ENCODE data around the gene MAX. TPM values are rescaled to one million over a fixed set of nuclear protein-coding genes. Genes with fewer than 3 reads are reported as not detected.

MAX gene
- total RNA-seq, 1 donor from 2014 or later: 69.3 TPM

DNA sequence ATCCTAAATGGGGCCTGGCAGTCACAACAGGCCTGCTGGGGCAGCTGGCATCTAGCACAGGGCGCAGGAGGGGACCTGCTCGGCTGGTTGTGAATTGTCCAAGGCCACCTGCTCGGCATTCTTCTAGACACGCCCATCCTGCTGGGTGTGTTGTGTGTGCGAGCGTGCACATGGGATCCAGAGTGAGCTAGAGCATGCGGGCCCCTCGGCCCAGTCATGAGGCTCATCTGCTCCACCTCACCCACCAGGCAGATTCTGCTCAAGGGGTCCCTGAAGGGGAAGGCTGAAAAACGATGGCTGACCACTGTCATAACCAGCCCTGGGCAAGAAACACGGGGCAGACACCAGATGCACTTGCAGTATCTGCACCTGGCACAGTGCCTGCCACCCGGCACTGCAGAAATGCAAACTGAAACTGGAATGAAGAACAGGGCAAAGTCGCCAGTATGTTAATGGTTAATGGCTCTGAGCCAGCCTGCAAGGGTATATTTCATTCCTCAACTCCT, 31.8 kb downstream of the MAX start:
- H3K36me3 Mint-ChIP-seq (ENCODE audit: low read depth): peaks cover 9% of the 10 kb centered on the region
- no peak overlapping the region for H3K27ac Mint-ChIP-seq (ENCODE audit: unreplicated experiment)
- H3K9me3 Mint-ChIP-seq: no peaks in the 10 kb centered on the region
- TF ChIP-seq, protein P1, sequence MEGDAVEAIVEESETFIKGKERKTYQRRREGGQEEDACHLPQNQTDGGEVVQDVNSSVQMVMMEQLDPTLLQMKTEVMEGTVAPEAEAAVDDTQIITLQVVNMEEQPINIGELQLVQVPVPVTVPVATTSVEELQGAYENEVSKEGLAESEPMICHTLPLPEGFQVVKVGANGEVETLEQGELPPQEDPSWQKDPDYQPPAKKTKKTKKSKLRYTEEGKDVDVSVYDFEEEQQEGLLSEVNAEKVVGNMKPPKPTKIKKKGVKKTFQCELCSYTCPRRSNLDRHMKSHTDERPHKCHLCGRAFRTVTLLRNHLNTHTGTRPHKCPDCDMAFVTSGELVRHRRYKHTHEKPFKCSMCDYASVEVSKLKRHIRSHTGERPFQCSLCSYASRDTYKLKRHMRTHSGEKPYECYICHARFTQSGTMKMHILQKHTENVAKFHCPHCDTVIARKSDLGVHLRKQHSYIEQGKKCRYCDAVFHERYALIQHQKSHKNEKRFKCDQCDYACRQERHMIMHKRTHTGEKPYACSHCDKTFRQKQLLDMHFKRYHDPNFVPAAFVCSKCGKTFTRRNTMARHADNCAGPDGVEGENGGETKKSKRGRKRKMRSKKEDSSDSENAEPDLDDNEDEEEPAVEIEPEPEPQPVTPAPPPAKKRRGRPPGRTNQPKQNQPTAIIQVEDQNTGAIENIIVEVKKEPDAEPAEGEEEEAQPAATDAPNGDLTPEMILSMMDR (conservative IDR thresholded peaks at IDR 0.05): no peak
- DNase-seq (ENCODE audit: low read depth, low spot score): no peak
- no peak overlapping the region for H3K4me3 Mint-ChIP-seq
- no peaks in the 10 kb centered on the region for H3K4me1 Mint-ChIP-seq
- H3K27me3 Mint-ChIP-seq (ENCODE audit: low read depth): no peaks in the 10 kb centered on the region

DNA sequence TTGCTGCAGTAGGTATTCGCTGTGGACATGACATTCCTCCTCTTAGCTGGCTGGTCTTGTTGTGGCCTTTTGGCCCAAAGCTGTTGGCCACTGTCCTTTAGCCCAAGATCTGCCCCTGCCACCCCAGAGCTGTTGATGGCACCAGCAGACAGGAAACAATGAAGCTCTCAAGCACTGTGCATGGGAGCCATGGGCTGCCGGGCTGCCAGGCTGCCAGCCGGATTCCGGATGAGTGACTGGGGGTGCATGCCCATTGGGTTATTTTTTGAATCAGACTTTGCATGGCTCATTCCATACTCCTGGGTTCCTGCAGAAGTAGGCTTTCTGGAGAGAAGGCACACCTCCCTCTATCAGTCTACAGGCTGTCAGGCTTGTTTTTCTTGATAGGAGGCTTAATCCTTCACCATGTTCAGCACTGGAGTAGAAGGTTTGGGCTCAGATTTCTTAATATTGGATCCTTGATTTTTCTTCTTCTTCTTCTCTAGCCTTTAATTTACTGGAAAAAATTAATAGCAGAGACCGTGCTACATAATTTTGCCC, 32.4 kb downstream of the MAX start:
- Mint-ChIP-seq H3K9me3 (no peaks in the 10 kb centered on the region), H3K4me3 (no peak overlapping the region), H3K27ac (ENCODE audit: unreplicated experiment) (no peak overlapping the region), H3K4me1 (no peaks in the 10 kb centered on the region), H3K36me3 (ENCODE audit: low read depth) (peaks cover 11% of the 10 kb centered on the region), H3K27me3 (ENCODE audit: low read depth) (no peaks in the 10 kb centered on the region)
- DNase-seq (ENCODE audit: low read depth, low spot score): no peak
- TF ChIP-seq, protein P1 (conservative IDR thresholded peaks at IDR 0.05): no peak

DNA sequence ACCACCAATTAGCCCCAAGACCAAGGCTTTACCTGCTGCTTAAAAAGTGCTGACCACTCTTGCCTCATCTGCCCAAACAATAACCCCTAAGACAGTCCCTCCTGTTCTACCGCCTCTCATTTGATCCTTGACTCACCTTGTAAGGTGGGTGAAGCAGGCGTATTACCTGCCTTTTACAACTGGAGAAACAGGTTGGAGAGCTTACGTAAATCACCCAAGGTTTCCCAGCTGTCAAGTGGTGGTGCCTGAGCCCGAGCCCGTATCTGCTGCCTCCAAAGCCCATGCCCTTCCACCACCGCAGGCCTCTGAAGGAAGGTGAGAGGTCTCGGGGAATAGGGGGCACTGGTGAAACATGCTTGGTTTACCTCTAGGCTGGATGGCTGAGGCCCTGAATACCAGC, 36.6 kb downstream of the MAX start:
- Mint-ChIP-seq H3K9me3 (no peaks in the 10 kb centered on the region), H3K27ac (ENCODE audit: unreplicated experiment) (no peak overlapping the region), H3K36me3 (ENCODE audit: low read depth) (peaks cover 23% of the 10 kb centered on the region), H3K4me3 (no peak overlapping the region), H3K4me1 (no peaks in the 10 kb centered on the region), H3K27me3 (ENCODE audit: low read depth) (no peaks in the 10 kb centered on the region)
- DNase-seq (ENCODE audit: low read depth, low spot score): no peak
- TF ChIP-seq, protein P1 (conservative IDR thresholded peaks at IDR 0.05): no peak

DNA sequence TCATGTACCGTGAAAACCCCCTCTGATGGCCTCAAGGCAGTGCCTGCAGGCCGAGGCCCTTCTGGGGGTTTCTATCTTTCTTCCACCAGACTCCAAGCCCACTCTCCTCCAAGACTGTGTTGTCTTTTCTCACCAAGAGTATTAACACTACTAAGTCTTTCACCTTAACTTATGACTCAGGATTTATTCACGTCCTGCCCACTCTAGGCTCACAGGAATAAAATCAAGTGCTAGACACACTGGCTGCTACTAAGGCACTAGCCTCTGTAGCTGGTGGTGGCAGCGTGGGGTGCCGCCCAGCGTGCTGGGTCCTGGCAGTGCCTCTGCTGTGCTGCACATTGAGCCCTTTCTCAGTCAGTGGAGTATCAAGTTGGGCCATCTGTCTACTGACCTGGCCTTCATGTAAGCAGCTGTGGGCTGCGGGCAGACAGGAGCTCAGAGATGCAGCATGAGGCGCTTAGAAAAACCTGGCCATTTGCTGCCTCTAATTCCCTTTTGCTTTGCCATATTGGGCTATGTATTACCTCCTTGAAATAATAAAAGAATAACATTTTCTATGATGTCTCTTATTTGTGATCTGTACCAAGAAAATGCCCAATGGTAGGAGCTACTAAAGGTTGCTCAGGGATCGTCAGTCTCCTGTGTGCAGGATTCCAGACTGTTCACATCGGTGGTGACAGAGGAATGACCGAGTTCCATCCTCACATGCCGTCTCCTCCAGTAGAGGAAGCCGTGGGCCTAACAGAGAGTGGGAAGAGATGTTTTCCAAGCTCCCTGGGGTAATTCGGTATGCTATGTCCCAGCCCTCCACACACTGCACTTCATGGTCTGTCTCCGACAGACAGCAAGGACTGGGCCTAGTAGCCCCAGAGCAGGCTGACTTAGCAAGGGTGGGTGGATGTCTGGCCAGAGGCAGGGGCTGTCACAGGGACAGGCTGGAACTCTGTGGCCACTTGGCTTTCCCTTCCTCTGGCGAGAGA, 39.9 kb downstream of the MAX start:
- no peaks in the 10 kb centered on the region for H3K9me3 Mint-ChIP-seq
- TF ChIP-seq, protein P1 (conservative IDR thresholded peaks at IDR 0.05): no peak
- H3K36me3 Mint-ChIP-seq (ENCODE audit: low read depth): peaks cover 22% of the 10 kb centered on the region
- H3K27ac Mint-ChIP-seq (ENCODE audit: unreplicated experiment): no peak overlapping the region
- H3K27me3 Mint-ChIP-seq (ENCODE audit: low read depth): no peaks in the 10 kb centered on the region
- H3K4me3 Mint-ChIP-seq: no peak overlapping the region
- H3K4me1 Mint-ChIP-seq: no peaks in the 10 kb centered on the region
- no peak for DNase-seq (ENCODE audit: low read depth, low spot score)

DNA sequence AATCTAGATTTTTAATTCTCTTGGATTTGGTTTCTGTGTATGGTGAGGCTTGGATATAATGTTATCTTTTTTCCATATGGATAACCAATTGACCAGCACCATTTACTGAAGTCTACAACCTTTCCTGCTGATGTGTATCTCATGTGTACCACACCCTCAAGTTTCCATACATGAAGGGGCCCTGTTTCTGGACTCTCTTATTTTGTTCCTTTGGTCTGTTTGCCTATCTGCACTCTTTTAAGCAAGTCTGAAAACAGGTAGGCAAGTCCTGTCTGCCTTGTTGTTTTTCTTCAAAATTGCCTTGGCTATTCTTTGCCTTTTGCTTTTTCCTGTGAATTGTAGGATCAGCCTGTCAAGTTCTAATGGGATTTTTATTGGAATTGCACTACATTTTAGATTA, 44.6 kb downstream of the MAX start:
- H3K36me3 Mint-ChIP-seq (ENCODE audit: low read depth): peaks cover 7% of the 10 kb centered on the region
- TF ChIP-seq, protein P1 (conservative IDR thresholded peaks at IDR 0.05): no peak
- H3K4me3 Mint-ChIP-seq: no peak overlapping the region
- no peaks in the 10 kb centered on the region for H3K9me3 Mint-ChIP-seq
- H3K27ac Mint-ChIP-seq (ENCODE audit: unreplicated experiment): no peak overlapping the region
- no peaks in the 10 kb centered on the region for H3K4me1 Mint-ChIP-seq
- no peak for DNase-seq (ENCODE audit: low read depth, low spot score)
- H3K27me3 Mint-ChIP-seq (ENCODE audit: low read depth): no peaks in the 10 kb centered on the region

All from neural crest cell (in vitro differentiated cells).